Fibroblast of mammary gland (primary cell): ENCODE results near the gene GNAQ.

ENCODE experiments used
- DNase-seq: peaks from one replicate; pipeline ENCODE4 v3.0.0-alpha.2; 2010; ENCODE audit warnings: low read depth
- H3K4me3 ChIP-seq: 2 replicates; pipeline ENCODE4 v1.5.1; 2011; ENCODE audit warnings: low read depth, mild to moderate bottlenecking, low read length, moderate library complexity; ENCODE audit not compliant: control insufficient read depth
- CTCF ChIP-seq: conservative IDR thresholded peaks from 2 replicates; pipeline ENCODE4 v1.5.1; 2011; ENCODE audit warnings: low read depth, low read length, inconsistent platforms; ENCODE audit not compliant: control insufficient read depth, insufficient read depth

Gene GNAQ

GRCh38 chr9:78044886-78045285 lies 13.3 kb upstream of the GNAQ start:
- no peak overlapping the region for H3K4me3 ChIP-seq
- TF ChIP-seq CTCF: no peak
- no peak for DNase-seq

- DNase-seq: no peak
- no peak for TF ChIP-seq CTCF
- no peak overlapping the region for H3K4me3 ChIP-seq
These were observed 12.6 kb upstream of the GNAQ start for GRCh38 chr9:78044189-78044588.

- no peak for TF ChIP-seq CTCF
- H3K4me3 ChIP-seq: no peak overlapping the region
- DNase-seq: no peak
These were observed 10.4 kb upstream of the GNAQ start for GRCh38 chr9:78041971-78042370.

- TF ChIP-seq CTCF: no peak
- no peak for DNase-seq
These were observed 9.1 kb upstream of the GNAQ start for GRCh38 chr9:78040726-78041125.

GRCh38 chr9:78038620-78039300 lies 7.1 kb upstream of the GNAQ start:
- no peak for TF ChIP-seq CTCF
- no peak overlapping the region for H3K4me3 ChIP-seq
- DNase-seq: no peak

More at GRCh38 chr9:78040726-78041125, 9.1 kb upstream of the GNAQ start:
- H3K4me3 ChIP-seq: no peak overlapping the region

- TF ChIP-seq CTCF: peak; percentile 86
- H3K4me3 ChIP-seq: no peak overlapping the region
- DNase-seq: peak; percentile 84
These were observed 3.9 kb upstream of the GNAQ start for GRCh38 chr9:78035383-78035993.
